GM21423 (cell line): ENCODE measurements around the gene NTRK2.

ENCODE experiments used
- ATAC-seq: cut with Tn5 transposase; IDR thresholded peaks from one replicate; pipeline ENCODE4 v1.9.1; 2021; ENCODE audit warnings: mild to moderate bottlenecking, moderate library complexity; ENCODE audit not compliant: unreplicated experiment

Gene NTRK2

GRCh38 chr9:84929068-84929467 lies 259.5 kb downstream of the NTRK2 start:
- ATAC-seq, result no peak

- no peak for ATAC-seq
Measured at GRCh38 chr9:84932915-84933527, 263.5 kb downstream of the NTRK2 start.

- no peak for ATAC-seq
Measured at GRCh38 chr9:84935528-84936117, 266.1 kb downstream of the NTRK2 start.

GRCh38 chr9:84937180-84937579 lies 267.7 kb downstream of the NTRK2 start:
- ATAC-seq, result no peak

GRCh38 chr9:84937581-84937980 lies 268.1 kb downstream of the NTRK2 start:
- no peak for ATAC-seq

- no peak for ATAC-seq
Measured at GRCh38 chr9:84939774-84940173, 270.2 kb downstream of the NTRK2 start.

- ATAC-seq, result no peak
Measured at GRCh38 chr9:84940294-84940693, 270.8 kb downstream of the NTRK2 start.

- no peak for ATAC-seq
Measured at GRCh38 chr9:84941792-84942191, 272.3 kb downstream of the NTRK2 start.

- ATAC-seq, result no peak
Measured at GRCh38 chr9:84943482-84944050, 274.0 kb downstream of the NTRK2 start.

- no peak for ATAC-seq
Measured at GRCh38 chr9:84945878-84946538, 276.5 kb downstream of the NTRK2 start.

GRCh38 chr9:84947412-84947972 lies 278.0 kb downstream of the NTRK2 start:
- no peak for ATAC-seq

- ATAC-seq, result no peak
Measured at GRCh38 chr9:84949258-84949657, 279.7 kb downstream of the NTRK2 start.

- no peak for ATAC-seq
Measured at GRCh38 chr9:84949971-84950370, 280.4 kb downstream of the NTRK2 start.

- no peak for ATAC-seq
Measured at GRCh38 chr9:84950879-84951811, 281.6 kb downstream of the NTRK2 start.

GRCh38 chr9:84953252-84953773 lies 283.8 kb downstream of the NTRK2 start:
- ATAC-seq, result no peak

GRCh38 chr9:84953797-84954705 lies 284.5 kb downstream of the NTRK2 start:
- ATAC-seq, result peak; percentile 96

- ATAC-seq, result no peak
Measured at GRCh38 chr9:84955155-84955554, 285.6 kb downstream of the NTRK2 start.

GRCh38 chr9:84955971-84956370 lies 286.4 kb downstream of the NTRK2 start:
- no peak for ATAC-seq

GRCh38 chr9:84959339-84959738 lies 289.8 kb downstream of the NTRK2 start:
- no peak for ATAC-seq
